Stimulated activated CD8-positive, alpha-beta memory T cell treated with anti-CD3 and anti-CD28 coated beads, Interleukin-2, amount 100 ng/mL, for 48 hours (primary cell): Measurements from ENCODE around the gene NDEL1.

ENCODE experiments used
- DNase-seq, 2 donors: peaks; one replicate each; pipeline ENCODE4 v3.0.0-alpha.2; 2020; ENCODE audit warnings: low read depth in 2 of 2

Gene NDEL1

DNA sequence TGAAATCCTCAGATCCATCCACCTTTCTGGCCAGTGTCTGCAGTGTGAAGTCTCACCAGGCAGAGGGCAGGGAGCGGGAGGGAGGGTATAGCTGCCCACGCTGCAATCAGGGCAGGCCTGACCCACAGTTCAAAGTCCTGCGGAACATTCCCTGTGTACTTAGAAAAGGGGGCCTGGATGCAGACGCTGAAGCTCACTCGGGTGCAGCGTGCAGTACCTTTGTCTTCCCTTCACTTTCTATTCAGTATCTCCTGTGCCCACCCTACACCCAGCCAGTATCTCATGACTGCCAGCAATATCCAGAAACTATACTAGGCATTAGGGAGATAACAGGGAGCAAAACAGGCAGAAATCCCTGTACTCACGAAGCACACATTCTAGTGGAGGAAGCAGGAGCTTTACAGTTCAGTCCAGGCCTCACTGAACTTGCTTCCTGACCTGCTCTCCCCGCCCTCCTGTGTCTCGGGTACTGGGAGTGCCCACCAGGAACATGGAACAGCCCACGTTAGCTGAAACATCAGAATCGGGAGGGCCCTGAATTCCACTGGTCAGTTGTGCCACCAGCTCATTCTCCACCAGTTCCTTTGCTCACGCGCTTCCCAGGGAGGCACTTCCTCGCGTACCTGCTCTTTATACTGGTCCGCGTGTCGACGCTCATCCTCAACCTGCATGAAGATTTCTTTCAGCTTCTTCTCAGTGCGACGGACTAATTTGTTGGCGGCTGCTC, 42.2 kb downstream of the NDEL1 start:
- DNase-seq: no peak

DNA sequence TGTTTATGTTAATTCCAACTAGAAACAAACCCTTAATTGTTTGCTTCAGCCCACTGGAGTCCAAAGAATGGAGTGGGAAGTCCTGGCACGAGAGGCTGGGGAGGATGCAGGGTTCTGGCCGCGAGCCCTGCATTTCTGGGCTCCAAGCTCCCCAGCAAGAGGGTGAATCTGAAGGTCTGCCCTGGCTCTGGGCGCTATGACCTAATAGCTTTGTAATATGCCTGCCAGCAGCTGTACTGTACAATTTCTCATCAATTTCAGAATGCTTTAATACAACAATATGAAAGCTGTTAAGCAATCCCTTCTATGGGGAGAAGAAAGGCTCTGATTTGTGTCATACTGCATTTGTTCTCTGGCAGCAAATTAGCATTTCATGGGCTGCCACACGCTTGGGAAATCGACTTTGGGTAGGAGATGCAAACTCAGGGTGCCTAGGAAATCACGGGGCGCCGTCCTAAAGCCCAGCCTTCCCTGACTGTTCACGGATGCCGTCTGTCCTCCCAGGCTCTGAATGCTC, 43.8 kb downstream of the NDEL1 start:
- DNase-seq: no peak

DNA sequence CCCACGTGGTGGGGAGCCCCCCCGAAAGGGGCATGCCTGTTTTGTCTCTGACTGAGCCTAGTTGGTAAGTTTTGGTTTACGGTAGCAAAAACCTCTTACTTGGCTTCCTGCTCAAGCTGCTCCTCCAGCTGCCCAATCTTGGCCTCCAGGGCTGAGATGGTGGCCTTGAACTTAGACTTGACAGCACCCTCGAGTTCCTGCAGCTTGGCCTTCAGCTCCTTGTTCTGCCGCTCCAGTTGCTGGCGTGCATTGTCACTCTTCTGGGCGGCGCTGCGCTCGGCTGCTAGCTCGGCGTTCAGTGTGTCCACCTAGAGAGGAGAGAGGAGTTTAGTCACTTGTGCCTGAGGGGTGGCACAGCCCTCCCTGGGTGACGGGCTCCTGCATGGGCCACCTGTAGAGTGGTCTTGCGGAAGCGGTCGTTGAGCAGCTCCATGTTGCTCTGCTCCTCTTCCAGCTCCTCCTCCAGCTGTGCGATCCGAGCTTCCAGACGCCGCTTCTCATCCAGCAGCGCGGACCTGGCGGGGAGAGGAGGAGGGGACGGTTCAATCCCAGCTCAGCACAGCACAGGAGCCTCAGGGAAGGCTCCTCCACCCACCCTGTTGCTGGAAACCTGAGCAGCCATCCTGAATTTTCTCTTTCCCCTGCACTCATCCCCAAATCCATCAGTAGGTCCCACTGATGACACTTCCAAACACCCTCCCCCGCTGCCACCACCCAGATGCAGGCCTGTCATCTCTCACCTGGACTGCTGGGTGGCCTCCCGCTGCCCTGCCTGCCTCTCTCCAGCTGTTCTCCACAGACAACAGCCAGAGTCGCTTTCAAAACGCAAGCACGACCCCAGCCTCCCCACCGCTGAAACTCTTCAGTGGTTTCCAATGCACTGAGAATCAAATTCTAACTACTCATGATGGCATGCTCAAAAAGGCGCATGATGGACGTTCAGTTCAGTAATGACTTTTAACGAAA, 44.6 kb downstream of the NDEL1 start:
- DNase-seq: no peak

DNA sequence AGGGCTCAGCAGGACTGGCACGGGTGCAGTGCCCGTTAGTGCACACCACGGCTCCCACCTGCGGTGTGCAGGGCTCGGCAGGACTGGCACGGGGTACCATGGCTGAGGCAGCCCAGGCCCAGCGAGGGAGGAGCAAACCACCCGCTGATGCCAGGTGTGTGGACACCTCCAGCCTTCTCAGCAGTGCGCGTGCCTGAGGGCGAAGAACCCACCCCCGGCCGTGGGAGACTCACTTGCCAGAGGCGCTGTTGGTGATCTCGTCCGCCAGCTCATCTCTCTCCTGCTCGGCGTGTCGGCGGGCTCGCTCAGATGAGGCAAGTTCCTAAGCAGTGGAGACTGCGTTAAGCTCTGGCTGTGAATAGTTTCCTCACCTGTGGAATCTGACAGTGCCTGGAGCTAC, 45.4 kb downstream of the NDEL1 start:
- DNase-seq: no peak

DNA sequence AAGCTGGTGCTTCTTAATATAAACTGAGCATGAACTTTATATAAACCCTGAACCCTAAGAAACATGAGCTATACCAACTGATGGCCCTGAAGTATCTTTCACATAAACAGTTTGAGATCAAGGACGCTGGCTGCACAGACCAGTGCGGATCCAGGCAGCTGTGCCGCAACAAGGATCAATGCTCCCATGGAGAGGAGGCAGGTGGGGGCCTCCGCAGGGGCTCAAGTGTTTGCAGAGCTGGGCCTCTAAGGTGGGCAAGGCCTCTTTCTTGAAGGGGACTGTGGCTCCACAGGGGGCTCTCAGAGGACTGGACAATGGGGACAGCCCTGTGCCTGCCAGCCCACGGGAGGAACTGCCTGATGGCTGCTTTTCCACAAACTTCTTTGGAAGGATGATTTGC, 46.0 kb downstream of the NDEL1 start:
- no peak for DNase-seq

DNA sequence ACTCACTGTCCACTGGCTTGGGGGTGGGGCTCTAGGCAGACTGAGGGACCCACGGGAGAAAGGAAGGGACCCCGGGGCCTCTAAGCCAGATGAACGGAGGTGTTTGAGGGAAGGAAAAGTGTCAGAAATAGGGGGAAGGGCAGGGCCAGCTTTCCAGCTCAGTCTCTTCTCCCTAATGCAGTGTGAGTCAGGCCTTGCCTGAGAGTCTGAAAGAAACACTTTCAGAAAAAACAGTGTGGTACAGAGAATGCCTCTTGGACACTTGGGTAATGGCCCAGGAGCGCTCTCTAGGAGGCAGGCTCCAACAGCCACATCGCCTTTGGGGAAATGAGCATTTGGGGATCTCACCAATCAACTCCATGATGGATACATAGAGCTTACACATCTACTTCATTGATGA, 46.9 kb downstream of the NDEL1 start:
- DNase-seq: no peak

DNA sequence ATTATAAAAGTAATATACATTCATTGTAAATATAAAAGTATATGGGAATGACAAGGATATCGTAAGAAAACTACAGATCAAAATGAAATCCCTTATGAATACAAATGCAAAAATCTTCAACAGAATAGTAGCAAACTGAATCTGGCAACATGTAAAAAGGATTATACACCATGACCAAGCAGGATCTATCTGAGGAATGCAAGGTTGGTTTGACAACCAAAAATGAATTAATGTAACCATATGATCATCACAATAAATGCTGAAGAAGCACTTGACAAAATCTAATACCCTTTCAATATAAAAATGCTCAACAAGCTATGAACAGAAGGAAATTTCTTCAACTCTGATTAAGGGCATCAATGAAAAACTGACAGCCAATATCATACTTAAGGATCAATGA, 48.8 kb downstream of the NDEL1 start:
- no peak for DNase-seq

DNA sequence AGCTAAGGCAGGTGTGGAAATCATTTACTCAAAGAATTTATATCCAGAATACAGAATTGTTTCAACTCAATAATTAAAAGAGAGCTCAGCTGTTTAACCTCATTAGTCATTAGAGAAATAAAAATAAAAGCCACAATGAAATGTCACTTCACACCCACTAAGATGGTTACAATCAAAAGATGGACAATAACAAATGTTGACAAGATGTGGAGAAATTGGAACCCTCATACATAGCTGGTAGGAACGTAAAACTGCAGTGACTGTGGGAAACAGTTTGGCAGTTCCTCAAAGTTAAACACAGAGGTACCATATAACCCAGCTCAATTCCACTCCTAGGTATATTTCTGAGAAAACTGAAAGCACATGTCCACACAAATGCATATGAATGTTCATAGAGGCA, 49.8 kb downstream of the NDEL1 start:
- DNase-seq: no peak

DNA sequence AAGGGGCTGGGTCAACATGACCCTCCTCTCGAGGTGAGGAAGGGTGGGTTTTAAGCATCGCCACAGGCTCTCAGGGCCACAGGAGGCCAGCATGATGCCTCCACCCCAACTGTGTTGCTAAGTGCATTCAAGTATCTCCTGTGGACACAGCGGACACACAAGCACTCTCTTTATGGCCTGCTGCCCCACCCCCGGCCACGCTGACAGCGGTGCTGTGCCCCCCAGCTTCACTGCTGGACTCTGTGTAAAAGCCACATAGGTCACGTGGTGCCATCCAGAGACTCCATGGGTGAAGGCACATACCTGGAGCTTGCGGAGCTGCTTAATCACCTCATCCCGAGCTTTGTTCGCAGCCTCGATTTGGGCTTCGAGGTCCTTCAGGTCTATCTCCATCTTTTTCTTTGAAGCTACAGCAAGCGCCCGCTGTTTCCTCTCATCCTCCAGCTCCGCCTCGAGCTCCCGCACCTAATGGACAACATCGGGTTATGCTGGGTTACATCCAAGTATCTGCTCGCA, 51.5 kb downstream of the NDEL1 start:
- no peak for DNase-seq

DNA sequence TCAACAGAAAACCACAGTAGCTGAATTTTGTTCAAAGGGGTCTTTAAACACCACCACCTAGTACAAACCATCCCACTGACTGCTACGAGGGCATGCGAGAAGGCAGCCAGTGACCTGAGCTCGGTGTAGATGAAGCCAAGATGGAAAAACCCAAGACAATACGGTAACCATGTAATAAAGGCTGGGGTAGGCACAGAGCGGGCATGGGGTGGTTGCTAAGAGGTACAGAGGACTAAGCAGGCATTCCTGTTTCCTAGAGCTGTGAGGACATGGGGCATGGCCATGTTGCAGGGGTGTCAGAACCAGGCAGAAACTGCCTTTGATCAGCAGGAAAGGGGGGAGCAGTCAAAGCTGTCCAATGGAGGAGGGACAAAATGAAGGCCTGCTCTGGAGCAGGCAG, 52.1 kb downstream of the NDEL1 start:
- DNase-seq: no peak

DNA sequence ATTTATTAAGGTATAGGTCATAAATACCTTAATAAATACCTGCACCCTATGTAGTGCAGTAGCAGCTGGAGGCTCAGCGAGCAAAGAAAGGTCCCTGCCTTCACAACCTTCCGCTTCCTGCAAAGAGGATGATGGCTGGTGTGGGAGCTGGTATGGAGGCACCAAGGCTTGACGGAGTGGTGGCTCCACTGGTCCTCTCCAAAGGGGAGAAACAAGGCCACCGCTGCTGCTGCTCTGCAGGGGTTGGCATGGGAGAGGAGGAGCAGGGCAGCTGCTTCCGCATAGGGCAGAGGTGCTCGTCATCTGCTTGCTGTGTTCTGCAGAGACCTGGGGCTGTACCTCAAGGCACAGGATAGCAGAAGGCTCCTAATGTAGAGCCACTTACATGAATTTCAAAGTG, 52.8 kb downstream of the NDEL1 start:
- DNase-seq: no peak

DNA sequence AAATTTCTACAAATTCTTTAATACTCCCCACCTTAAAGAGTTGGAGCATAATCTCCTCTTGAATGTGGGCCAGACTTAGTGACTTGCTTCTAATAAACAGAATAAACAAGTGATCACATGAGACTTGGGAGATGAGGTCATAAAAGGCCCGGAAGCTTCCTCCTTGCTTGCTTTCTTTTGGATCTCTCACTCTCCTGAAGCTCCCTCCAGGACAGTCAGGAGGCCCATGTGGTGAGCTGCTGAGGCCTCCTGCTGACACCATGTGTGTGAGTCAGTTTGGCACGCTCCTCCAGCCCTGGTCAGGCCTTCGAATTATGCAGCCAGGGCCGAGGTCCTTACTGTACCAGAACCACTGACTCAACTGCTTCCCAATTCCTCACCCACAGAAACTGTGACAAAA, 53.2 kb downstream of the NDEL1 start:
- no peak for DNase-seq

DNA sequence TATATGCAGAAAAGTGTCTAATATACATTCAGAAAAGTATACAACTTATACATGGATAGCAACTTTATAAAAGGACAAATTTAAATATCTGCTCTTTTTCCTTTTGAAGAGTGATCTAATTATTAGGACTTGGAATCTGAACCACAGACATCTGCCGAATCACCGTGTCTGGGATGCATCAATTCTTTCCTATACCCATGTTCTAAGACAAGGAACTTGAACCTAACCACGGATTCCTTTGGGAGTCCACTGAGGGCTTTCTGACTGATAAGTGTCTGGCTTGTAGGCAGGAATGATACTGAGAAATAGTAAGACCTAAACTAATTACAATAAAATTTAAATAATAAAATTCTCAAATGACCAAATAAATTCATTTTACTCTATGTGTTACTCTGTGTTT, 54.2 kb downstream of the NDEL1 start:
- DNase-seq: no peak

DNA sequence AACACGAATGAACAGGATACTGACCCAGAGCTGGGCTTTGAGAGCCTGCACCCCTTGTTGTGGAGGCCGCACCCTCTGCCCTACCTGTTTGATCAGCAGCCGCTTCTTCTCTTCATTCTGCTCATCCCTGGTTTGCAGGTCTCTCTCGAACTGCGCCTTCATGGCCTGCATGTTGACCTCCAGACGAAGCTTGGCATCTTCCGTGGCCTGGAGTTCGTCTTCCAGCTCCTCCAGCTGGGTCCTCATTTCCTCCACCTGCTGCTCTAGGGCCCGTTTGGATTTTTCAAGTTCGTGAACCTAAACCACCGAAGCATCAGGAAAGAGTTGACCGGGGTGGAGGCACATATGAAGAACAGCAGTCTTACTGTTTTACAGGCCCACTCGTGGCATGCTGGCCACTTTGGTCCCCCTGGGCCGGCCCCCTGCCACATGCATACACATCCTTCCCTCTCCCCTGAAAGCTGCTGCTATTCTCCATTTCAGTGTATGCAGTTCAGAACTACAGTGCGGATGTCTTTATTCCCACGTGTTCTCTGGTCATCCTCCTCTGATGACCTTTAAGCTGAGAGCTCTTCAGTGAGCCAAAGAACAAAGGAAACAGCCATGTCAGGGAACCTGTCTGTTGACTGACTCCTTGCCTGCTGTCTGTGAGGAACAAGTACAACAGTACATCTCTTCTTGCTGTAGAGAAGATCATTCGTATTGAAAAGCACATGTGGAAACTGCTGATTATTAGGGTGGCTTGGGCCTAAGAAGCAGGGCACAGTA, 54.8 kb downstream of the NDEL1 start:
- DNase-seq: no peak

DNA sequence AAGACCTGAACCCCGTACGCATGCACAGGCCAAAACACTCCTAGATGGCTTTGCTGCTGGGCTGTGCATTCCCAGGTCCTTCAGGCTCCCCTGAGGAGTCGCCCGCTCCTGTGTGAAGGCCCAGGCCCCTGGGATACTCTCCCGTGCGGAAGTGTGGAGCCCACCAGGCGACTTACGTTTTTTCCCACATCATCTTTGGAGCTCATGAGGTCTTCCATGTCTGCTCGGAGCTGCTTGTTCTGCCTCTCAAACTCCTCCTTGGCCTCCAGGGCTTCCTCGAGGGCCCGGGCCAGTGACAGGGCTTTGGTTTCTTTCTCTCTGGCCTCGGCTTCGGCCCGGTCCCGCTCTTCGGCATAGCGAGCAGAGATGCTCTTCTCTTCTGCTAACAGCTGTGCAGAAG, 56.4 kb downstream of the NDEL1 start:
- DNase-seq: no peak

DNA sequence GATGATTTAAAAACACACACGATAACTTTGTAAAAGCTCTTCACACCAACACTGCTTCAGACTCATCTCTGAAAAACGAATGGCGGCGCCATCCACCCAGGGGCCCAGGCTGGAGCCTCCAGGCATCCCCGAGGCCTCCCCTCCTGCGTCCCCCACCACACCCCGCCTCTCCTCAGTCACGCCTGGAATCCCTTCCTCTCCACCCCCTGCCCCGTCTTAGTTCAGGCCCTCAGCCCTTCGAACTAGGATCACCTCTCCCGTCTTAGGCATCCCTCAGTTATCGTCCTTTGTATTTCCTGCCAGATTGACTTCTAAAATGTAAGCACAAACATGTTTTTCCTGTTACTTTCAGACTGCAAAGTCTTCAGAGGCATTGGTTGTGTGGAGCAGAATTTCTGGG, 58.3 kb downstream of the NDEL1 start:
- DNase-seq: no peak

DNA sequence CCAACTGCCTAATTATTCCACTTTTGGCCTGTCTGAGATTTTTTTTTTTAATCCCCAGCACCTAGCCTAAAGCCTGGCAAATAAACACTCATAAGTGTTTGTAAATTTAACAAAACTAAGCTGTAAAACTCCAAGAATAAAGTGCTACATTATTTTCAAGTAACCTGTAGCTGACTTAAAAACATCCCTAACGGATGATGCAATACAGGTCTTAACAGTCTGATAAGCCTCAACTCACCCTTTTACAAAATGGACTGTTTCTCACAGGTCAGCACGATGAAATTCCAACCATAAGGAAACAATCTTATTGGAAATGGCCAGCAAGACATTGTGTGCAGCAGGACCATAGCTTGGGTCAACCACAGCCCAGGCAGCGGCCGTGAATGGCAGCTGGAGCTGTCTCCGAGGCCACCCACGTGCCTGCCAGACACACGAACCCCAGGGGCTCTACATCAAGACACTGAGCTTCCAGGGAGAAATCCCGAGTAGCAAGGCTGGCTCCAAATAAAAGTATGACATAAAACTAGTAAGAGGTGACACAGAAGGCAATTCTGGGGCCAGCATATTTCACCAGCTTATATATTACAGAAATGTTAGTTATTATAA, 58.9 kb downstream of the NDEL1 start:
- DNase-seq: no peak

DNA sequence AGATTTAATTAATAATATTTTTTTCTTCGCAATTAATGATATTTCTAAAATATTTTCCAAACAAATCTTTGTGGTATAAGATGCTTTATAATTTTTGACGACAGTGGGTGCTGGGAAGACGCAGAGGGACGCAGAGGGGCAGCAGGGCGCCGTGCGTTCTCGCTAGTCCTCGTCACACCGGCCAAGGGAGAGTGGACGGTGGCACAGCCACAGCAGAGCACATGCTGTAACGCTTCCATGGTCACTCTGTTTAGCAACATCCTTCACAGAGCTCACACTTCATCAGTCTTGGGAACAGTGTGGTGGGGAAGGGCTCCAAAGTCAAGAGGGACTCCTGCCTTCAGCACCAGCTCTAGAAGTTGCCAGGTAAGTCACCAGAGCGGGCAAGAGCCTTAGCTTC, 60.4 kb downstream of the NDEL1 start:
- DNase-seq: no peak

DNA sequence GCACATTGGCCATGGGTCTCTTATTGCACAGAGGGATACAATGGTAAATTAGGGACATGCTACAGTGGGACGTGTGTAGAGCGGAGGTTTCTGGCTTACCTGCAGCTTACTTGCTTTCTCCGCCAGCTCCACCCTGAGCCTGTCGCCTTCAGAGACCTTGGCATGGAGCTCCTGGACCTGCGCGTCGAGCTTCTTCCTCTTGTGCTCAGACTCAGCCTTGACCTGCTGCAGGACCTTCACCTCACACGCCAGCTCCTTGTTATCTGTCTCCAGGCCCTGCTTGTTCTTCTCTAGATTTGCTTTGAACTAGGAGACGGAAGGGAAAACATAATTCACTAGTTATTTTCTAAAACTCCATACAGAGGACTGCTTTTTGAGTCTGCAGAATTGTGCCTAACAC, 63.5 kb downstream of the NDEL1 start:
- no peak for DNase-seq

DNA sequence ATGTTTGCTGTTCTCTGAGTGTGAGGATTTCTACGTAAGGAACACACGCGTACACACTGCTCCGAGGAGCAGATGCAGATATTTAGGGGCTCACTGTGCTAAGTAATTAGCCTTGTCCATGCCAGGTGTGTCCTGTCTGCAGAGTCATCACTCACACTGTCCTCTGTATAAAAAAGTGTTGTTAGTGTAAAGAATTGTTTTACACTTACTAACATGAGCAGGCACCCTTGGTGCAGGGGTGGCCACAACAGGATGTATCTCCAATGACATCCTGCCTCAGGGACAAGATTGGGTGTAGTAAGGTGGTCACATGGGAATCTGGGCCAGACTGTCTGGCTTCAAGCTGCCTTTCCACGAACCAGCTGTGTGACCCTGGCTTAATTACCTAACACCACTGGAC, 63.9 kb downstream of the NDEL1 start:
- DNase-seq: no peak

DNA sequence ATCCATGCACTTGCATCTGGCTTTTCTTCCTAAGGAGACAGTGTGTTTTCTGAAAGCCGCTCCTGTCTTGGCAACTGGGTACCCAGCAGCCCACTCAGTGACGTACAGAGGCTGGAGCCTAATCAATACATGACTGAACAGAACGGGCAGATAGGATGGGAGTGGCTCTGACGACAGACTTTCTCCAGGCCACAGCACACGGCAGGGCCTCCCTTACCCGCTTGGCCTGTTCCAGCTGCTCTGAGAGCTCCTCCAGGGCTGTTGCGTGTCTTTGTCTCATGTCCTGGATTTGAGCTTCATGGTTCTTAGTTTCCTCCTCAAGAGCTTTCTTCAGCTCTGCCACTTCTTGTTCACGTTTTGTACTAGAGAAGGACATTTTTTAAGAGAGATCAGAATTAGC, 64.9 kb downstream of the NDEL1 start:
- no peak for DNase-seq

DNA sequence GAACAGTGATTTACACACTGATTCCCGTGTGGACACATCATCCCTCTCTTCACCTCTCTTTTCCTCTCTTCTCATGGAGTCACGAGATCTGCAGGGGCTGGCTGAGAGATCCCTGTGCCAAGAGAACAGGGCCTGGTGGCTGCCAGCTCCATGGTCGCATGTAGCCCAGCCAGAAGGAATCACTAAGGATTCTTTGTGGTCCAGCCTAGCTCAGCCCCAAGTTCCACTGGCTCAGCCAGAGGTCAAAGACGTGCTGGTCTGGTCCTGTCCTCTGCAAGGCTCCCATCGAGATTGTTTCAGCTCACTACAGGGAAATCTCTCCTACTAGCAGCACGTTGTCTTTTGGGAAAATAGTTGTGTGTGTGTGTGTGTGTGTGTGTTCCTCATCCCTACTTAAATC, 66.4 kb downstream of the NDEL1 start:
- DNase-seq: no peak
